ENCODE results near the gene NTF3. TPM values are rescaled to one million over a fixed set of nuclear protein-coding genes. Genes with fewer than 3 reads are reported as not detected.

The NTF3 gene
- total RNA-seq, 2 experiments from 2014 or later = not detected

GRCh38 chr12:5514016-5514415, 82.1 kb downstream of the NTF3 start:
- Mint-ChIP-seq H3K9me3 (no peaks in the 10 kb centered on the region), H3K27me3 (ENCODE audit: low read depth) (no peaks in the 10 kb centered on the region), H3K27ac (no peak overlapping the region), H3K36me3 (ENCODE audit: low read depth) (no peaks in the 10 kb centered on the region), H3K4me3 (no peak overlapping the region), H3K4me1 (ENCODE audit: low read depth) (no peaks in the 10 kb centered on the region)
- intact Hi-C loops (cut with micrococcal nuclease) = no loop called here
- CTCF ChIA-PET = no interaction called here
- DNase-seq = no peak

GRCh38 chr12:5514545-5514944, 82.6 kb downstream of the NTF3 start:
- H3K4me3 Mint-ChIP-seq = no peak overlapping the region
- intact Hi-C loops (cut with micrococcal nuclease) = no loop called here
- no peak overlapping the region for H3K27ac Mint-ChIP-seq
- no peaks in the 10 kb centered on the region for H3K36me3 Mint-ChIP-seq (ENCODE audit: low read depth)
- no peak for DNase-seq
- no peaks in the 10 kb centered on the region for H3K27me3 Mint-ChIP-seq (ENCODE audit: low read depth)
- CTCF ChIA-PET = no interaction called here
- no peaks in the 10 kb centered on the region for H3K9me3 Mint-ChIP-seq
- no peaks in the 10 kb centered on the region for H3K4me1 Mint-ChIP-seq (ENCODE audit: low read depth)

- H3K27ac Mint-ChIP-seq = no peak overlapping the region
- CTCF ChIA-PET = no interaction called here
- intact Hi-C loops (cut with micrococcal nuclease) = no loop called here
Measured at GRCh38 chr12:5515458-5515857, 83.5 kb downstream of the NTF3 start.

GRCh38 chr12:5516371-5517241, 84.7 kb downstream of the NTF3 start:
- no peaks in the 10 kb centered on the region for H3K36me3 Mint-ChIP-seq (ENCODE audit: low read depth)
- intact Hi-C loops (cut with micrococcal nuclease) = no loop called here
- no peaks in the 10 kb centered on the region for H3K27me3 Mint-ChIP-seq (ENCODE audit: low read depth)
- H3K4me1 Mint-ChIP-seq (ENCODE audit: low read depth) = no peaks in the 10 kb centered on the region
- no peak overlapping the region for H3K27ac Mint-ChIP-seq
- H3K9me3 Mint-ChIP-seq = no peaks in the 10 kb centered on the region
- no peak for DNase-seq
- CTCF ChIA-PET = no interaction called here
- no peak overlapping the region for H3K4me3 Mint-ChIP-seq

More at GRCh38 chr12:5515458-5515857, 83.5 kb downstream of the NTF3 start:
- DNase-seq = no peak
- H3K36me3 Mint-ChIP-seq (ENCODE audit: low read depth) = no peaks in the 10 kb centered on the region
- H3K27me3 Mint-ChIP-seq (ENCODE audit: low read depth) = no peaks in the 10 kb centered on the region
- H3K4me1 Mint-ChIP-seq (ENCODE audit: low read depth) = no peaks in the 10 kb centered on the region
- H3K4me3 Mint-ChIP-seq = no peak overlapping the region
- H3K9me3 Mint-ChIP-seq = no peaks in the 10 kb centered on the region

GRCh38 chr12:5518584-5519365, 86.9 kb downstream of the NTF3 start:
- Mint-ChIP-seq H3K9me3 (no peaks in the 10 kb centered on the region), H3K27me3 (ENCODE audit: low read depth) (no peaks in the 10 kb centered on the region), H3K36me3 (ENCODE audit: low read depth) (no peaks in the 10 kb centered on the region), H3K4me3 (no peak overlapping the region), H3K27ac (no peak overlapping the region), H3K4me1 (ENCODE audit: low read depth) (no peaks in the 10 kb centered on the region)
- no peak for DNase-seq
- intact Hi-C loops (cut with micrococcal nuclease) = no loop called here
- CTCF ChIA-PET = no interaction called here

GRCh38 chr12:5520037-5520436, 88.1 kb downstream of the NTF3 start:
- intact Hi-C loops (cut with micrococcal nuclease) = no loop called here
- no peaks in the 10 kb centered on the region for H3K4me1 Mint-ChIP-seq (ENCODE audit: low read depth)
- H3K27ac Mint-ChIP-seq = no peak overlapping the region
- no peaks in the 10 kb centered on the region for H3K36me3 Mint-ChIP-seq (ENCODE audit: low read depth)
- no peak for DNase-seq
- H3K27me3 Mint-ChIP-seq (ENCODE audit: low read depth) = no peaks in the 10 kb centered on the region
- H3K4me3 Mint-ChIP-seq = no peak overlapping the region
- CTCF ChIA-PET = no interaction called here
- no peaks in the 10 kb centered on the region for H3K9me3 Mint-ChIP-seq

GRCh38 chr12:5520831-5521230, 88.9 kb downstream of the NTF3 start:
- Mint-ChIP-seq H3K9me3 (no peaks in the 10 kb centered on the region), H3K36me3 (ENCODE audit: low read depth) (no peaks in the 10 kb centered on the region), H3K4me3 (no peak overlapping the region), H3K4me1 (ENCODE audit: low read depth) (no peaks in the 10 kb centered on the region), H3K27me3 (ENCODE audit: low read depth) (no peaks in the 10 kb centered on the region), H3K27ac (no peak overlapping the region)
- no peak for DNase-seq
- CTCF ChIA-PET = no interaction called here
- intact Hi-C loops (cut with micrococcal nuclease) = no loop called here

GRCh38 chr12:5521456-5522325, 89.8 kb downstream of the NTF3 start:
- intact Hi-C loops (cut with micrococcal nuclease) = no loop called here
- no peak overlapping the region for H3K27ac Mint-ChIP-seq
- H3K4me1 Mint-ChIP-seq (ENCODE audit: low read depth) = no peaks in the 10 kb centered on the region
- DNase-seq = no peak
- no peaks in the 10 kb centered on the region for H3K36me3 Mint-ChIP-seq (ENCODE audit: low read depth)
- H3K9me3 Mint-ChIP-seq = no peaks in the 10 kb centered on the region
- CTCF ChIA-PET = no interaction called here
- H3K4me3 Mint-ChIP-seq = no peak overlapping the region
- no peaks in the 10 kb centered on the region for H3K27me3 Mint-ChIP-seq (ENCODE audit: low read depth)

GRCh38 chr12:5522432-5523335, 90.8 kb downstream of the NTF3 start:
- H3K36me3 Mint-ChIP-seq (ENCODE audit: low read depth) = no peaks in the 10 kb centered on the region
- CTCF ChIA-PET = no interaction called here
- H3K27me3 Mint-ChIP-seq (ENCODE audit: low read depth) = no peaks in the 10 kb centered on the region
- no peak overlapping the region for H3K4me3 Mint-ChIP-seq
- no peaks in the 10 kb centered on the region for H3K4me1 Mint-ChIP-seq (ENCODE audit: low read depth)
- H3K27ac Mint-ChIP-seq = no peak overlapping the region
- no peaks in the 10 kb centered on the region for H3K9me3 Mint-ChIP-seq
- intact Hi-C loops (cut with micrococcal nuclease) = no loop called here
- no peak for DNase-seq

GRCh38 chr12:5523396-5524115, 91.6 kb downstream of the NTF3 start:
- no peak for DNase-seq
- H3K9me3 Mint-ChIP-seq = no peaks in the 10 kb centered on the region
- no peaks in the 10 kb centered on the region for H3K36me3 Mint-ChIP-seq (ENCODE audit: low read depth)
- intact Hi-C loops (cut with micrococcal nuclease) = no loop called here
- CTCF ChIA-PET = no interaction called here
- H3K27me3 Mint-ChIP-seq (ENCODE audit: low read depth) = no peaks in the 10 kb centered on the region
- no peaks in the 10 kb centered on the region for H3K4me1 Mint-ChIP-seq (ENCODE audit: low read depth)
- H3K27ac Mint-ChIP-seq = no peak overlapping the region
- no peak overlapping the region for H3K4me3 Mint-ChIP-seq

- Mint-ChIP-seq H3K27me3 (ENCODE audit: low read depth) (no peaks in the 10 kb centered on the region), H3K9me3 (no peaks in the 10 kb centered on the region), H3K4me3 (no peak overlapping the region), H3K4me1 (ENCODE audit: low read depth) (no peaks in the 10 kb centered on the region), H3K36me3 (ENCODE audit: low read depth) (no peaks in the 10 kb centered on the region), H3K27ac (no peak overlapping the region)
- DNase-seq = no peak
- intact Hi-C loops (cut with micrococcal nuclease) = no loop called here
- CTCF ChIA-PET = no interaction called here
Measured at GRCh38 chr12:5524116-5524768, 92.3 kb downstream of the NTF3 start.

Measured in activated naive CD4-positive, alpha-beta T cell treated with anti-CD3 and anti-CD28 coated beads for 36 hours (primary cell).